ENCODE measurements around the gene NRROS.

DNA sequence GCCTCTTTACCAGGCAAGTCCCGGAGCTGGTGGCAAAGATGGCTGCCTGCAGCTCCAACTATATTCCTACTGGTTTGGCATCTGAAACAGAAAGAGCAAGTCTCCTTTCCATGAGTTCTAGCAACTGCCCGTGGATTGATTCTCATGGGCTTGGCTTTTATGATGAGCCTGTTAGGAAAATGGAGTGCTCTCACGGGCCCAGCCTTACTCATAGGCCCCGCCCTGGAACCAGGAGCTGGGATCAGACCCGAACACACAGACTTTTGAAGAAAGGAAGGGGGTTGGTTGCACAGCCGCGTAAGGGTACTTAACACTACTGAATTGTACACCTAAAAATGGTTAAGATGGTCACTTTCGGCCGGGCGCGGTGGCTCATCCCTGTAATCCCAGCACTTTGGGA is 2.9 kb downstream of the NRROS start:
- TF ChIP-seq, protein P1, sequence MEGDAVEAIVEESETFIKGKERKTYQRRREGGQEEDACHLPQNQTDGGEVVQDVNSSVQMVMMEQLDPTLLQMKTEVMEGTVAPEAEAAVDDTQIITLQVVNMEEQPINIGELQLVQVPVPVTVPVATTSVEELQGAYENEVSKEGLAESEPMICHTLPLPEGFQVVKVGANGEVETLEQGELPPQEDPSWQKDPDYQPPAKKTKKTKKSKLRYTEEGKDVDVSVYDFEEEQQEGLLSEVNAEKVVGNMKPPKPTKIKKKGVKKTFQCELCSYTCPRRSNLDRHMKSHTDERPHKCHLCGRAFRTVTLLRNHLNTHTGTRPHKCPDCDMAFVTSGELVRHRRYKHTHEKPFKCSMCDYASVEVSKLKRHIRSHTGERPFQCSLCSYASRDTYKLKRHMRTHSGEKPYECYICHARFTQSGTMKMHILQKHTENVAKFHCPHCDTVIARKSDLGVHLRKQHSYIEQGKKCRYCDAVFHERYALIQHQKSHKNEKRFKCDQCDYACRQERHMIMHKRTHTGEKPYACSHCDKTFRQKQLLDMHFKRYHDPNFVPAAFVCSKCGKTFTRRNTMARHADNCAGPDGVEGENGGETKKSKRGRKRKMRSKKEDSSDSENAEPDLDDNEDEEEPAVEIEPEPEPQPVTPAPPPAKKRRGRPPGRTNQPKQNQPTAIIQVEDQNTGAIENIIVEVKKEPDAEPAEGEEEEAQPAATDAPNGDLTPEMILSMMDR (IDR thresholded peaks at IDR 0.05), result no peak
- TF ChIP-seq POLR2A (IDR thresholded peaks at IDR 0.05), result no peak
- no peak for TF ChIP-seq POLR2AphosphoS5 (IDR thresholded peaks at IDR 0.05)
